GM12864 (cell line): ENCODE data around the gene WBP2NL.
"Not testable (repeated sequence)": the region's sequence is repeated elsewhere in the genome, so short reads cannot be mapped to it uniquely, and the experiment has no call there.

Experiments
- DNase-seq: peaks from one replicate; pipeline ENCODE4 v3.0.0-alpha.2; 2011; ENCODE audit warnings: low read depth
- H3K4me3 ChIP-seq: 2 replicates; pipeline ENCODE4 v1.5.1; 2011; ENCODE audit warnings: mild to moderate bottlenecking, low read depth, low read length, control low read depth
- CTCF ChIP-seq: IDR thresholded peaks from 2 replicates; pipeline ENCODE4 v1.5.1; 2011; ENCODE audit warnings: low read depth, mild to moderate bottlenecking, moderate library complexity, low read length, control low read depth, inconsistent platforms; ENCODE audit errors: missing control alignments

Gene WBP2NL

GRCh38 chr22:42070517-42071422, 72.2 kb downstream of the WBP2NL start, which contains the start of gene NAGA:
Gene NAGA (minus strand): TSS chr22:42070812. CDS start chr22:42070297, 515 bp downstream.
- peak; percentile 93 for DNase-seq
- TF ChIP-seq CTCF = no peak
- H3K4me3 ChIP-seq = peak within 1 kb of the TSS; percentile 77

- H3K4me3 ChIP-seq = peak overlapping the region; percentile 77; the same call in 1 of the 2 replicates
- DNase-seq = not testable (repeated sequence)
Measured at GRCh38 chr22:42071508-42071907, 72.9 kb downstream of the WBP2NL start.

GRCh38 chr22:42072606-42073330, 74.2 kb downstream of the WBP2NL start:
- TF ChIP-seq CTCF = peak; percentile 24
- no peak overlapping the region for H3K4me3 ChIP-seq
- DNase-seq = no peak

GRCh38 chr22:42073621-42074041, 75.0 kb downstream of the WBP2NL start:
- no peak for DNase-seq
- H3K4me3 ChIP-seq = peak overlapping the region; percentile 61
- TF ChIP-seq CTCF = no peak

GRCh38 chr22:42074132-42074811, 75.7 kb downstream of the WBP2NL start, which contains the start of gene PHETA2:
Gene PHETA2 (plus strand): TSS chr22:42074248. CDS start chr22:42077294, 3,046 bp downstream.
- peak; percentile 61 for TF ChIP-seq CTCF
- no peak for DNase-seq
- H3K4me3 ChIP-seq = peak within 1 kb of the TSS; percentile 61

- H3K4me3 ChIP-seq = peak overlapping the region; percentile 61; the same call in 1 of the 2 replicates
- no peak for TF ChIP-seq CTCF
- DNase-seq = no peak
Measured at GRCh38 chr22:42074846-42075676, 76.5 kb downstream of the WBP2NL start.
